Stimulated activated CD4-positive, alpha-beta T cell treated with anti-CD3 and anti-CD28 coated beads, TNF-alpha, amount 100 ng/mL, for 1 hour (primary cell): ENCODE data around the gene SLC25A45.

Source experiments
- DNase-seq, 3 donors: peaks; one replicate each; pipeline ENCODE4 v3.0.0-alpha.2; 2020; ENCODE audit warnings: low read depth in 3 of 3, low spot score in 1 of 3

The SLC25A45 gene

GRCh38 chr11:65404638-65405339 lies 22.3 kb upstream of the SLC25A45 start:
- no peak for DNase-seq

GRCh38 chr11:65404210-65404609 lies 21.8 kb upstream of the SLC25A45 start:
- no peak for DNase-seq

- DNase-seq, result no peak
These were observed 21.2 kb upstream of the SLC25A45 start for GRCh38 chr11:65403607-65404121.

GRCh38 chr11:65402790-65403189 lies 20.3 kb upstream of the SLC25A45 start:
- no peak for DNase-seq

DNA sequence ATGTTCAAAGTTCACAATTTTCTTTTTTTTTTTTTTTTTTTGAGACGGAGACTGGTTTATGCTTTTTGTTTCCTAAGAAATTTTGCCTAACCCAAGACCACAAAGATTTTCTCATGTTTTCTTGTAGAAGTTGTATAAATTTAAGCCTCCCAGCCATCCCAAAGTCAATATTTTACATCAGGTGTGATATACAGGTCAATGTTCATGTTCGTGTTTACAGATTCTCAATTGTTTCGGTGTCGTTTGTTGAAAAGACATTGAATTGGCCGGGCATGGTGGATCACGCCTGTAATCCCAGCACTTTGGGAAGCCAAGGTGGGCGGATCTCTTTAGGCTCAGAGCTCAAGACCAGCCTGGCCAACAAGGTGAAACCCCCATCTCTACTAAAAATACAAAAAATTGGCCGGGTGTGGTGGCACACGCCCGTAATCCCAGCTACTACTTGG lies 19.4 kb upstream of the SLC25A45 start:
- no peak for DNase-seq

DNA sequence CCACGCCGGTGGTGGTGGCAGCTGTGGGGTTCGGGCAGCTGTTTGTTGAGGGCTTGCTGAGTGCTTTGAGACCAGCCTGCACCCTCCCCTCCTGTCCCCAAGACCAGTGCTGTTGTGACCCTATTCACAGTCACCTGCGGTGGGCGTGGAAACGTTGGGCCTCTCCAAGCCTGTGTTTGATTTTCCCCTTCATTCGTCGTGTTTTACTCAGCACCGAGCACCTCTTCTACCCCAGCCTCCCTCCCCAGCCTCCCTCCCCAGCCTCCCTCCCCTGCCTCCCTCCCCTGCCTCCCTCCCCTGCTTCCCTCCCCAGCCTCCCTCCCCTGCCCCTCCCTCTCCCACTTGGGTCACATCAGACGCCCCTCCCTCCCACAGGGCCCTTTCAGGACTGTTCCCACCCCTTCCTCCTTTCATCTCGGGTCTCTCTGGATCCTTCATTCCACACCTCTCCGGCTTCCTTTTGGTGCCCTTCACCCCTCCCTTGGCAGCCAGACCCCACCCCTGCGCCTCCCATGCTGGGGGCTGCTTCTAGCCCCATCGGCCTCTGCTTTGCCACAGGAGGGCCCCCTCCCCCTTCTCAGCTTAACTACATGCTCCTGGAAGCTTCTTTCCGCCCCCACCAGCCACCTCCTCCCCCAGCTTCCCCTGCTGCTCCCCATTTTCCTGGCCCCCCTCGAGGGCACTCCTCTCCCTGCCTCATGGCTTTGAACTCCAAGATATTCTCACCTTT lies 18.8 kb upstream of the SLC25A45 start:
- no peak for DNase-seq

DNA sequence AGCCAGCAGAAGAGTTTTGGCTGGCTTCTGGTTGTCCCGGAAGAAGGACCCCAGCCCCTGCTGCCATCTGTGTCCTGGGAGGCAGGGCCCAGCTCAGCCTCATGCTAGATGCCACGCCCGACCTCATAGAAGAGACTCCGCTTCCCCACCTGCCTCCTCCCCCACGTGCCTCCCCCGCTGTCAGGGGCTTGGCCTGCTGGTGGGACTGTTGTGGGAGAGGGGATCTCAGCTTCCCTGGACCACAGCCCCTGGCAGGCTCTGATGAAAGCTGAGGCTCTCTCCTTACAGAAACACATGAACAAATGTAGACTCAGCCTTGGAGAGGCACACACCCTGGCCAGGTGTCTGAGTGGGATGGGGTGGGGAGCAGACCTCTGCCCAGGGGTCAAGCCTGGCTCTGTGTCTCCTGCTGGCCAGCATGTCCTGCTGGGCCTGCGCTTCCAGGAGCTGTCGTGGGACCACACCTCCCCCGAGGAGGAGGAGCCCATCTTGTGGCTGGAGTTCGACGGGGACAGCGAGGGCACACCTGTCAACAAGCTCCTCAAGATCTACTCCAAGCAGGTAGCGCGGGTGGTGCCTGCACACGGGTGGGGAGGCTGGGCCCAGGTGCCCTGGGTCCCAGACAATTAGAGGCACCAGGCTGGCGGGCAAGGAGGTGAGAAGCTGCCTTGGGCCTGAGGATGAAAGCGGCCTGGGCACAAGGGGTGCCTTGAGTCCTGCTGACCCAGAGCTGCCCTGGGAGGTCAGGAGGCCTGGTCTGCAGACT lies 18.0 kb upstream of the SLC25A45 start:
- DNase-seq, result no peak

- DNase-seq, result no peak
These were observed 17.4 kb upstream of the SLC25A45 start for GRCh38 chr11:65399845-65400244.

GRCh38 chr11:65399249-65399648 lies 16.8 kb upstream of the SLC25A45 start:
- DNase-seq, result no peak

GRCh38 chr11:65398362-65398910 lies 16.0 kb upstream of the SLC25A45 start:
- DNase-seq, result no peak

DNA sequence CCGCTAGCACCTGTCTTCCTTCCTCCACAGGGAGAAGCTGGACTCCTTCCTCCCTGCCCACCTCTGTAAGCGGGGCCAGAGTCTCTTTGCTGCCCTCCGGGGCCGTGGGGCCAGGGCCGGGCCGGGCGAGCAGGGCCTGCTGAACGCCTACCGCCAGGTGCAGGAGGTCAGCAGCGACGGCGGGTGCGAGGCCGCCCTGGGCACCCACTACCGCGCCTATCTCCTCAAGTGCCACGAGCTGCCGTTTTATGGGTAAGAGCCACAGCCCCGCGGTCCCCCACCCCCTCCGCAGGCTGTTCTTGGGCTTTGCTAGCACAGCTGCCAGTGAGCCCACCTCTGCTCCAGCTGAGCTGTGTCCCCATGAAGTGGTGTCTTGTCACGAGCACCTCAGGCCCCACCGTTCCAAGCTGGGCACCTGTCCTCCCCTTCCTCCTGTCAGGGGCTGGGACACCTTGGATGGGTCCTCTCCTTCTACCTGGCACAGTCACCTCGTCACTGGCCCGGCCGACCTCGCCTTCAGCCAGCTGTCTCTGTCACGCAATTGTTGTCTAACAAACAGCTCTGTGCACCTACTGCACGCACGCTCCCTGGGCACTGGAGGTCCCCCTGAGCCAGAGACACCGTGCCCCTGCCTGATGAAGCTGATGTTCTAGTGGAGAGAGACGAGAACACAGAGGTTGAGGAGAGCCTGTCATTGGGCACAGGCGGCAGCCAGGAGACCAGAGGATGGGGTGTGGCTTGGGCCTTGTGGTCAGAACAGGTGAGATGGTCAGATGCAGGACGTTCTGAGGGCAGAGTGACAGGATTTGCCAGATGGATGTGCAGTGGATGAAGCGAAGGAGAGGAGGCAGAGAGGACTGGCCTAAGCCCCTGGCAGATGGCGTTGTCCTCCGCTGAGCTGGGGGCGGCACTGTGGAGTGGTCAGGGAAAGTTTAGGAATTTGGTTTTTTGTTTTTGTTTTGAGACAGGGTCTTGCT lies 14.6 kb upstream of the SLC25A45 start:
- DNase-seq, result no peak

DNA sequence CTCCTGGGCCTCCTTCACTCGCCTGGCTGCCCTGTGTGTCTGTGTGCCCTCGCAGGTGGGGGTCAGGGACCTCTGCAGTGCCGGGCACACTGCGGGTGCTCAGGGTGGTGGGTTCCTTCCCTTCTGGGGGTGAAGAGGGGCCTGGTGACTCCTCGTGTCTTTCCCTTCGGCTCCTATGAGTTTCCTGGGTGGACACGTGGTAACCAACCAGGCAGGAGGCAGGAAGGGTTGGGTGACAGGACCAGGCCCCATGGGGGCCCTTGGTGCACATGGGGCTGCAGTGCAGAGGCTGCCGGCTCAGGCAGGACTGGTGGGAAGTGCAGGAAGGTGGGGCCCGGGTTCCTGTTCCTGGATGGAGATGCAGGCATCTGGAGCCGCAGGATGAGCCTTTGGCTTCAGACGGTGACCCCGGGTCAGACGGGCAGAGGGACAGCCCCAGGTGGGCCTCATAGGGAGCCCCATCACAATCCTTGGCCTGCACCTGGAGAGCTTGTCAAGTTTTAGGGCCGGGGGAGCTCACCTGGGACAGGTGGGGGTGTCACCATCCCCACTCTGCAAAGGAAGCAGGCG lies 13.6 kb upstream of the SLC25A45 start:
- no peak for DNase-seq

GRCh38 chr11:65394125-65394536 lies 11.7 kb upstream of the SLC25A45 start:
- DNase-seq, result no peak

DNA sequence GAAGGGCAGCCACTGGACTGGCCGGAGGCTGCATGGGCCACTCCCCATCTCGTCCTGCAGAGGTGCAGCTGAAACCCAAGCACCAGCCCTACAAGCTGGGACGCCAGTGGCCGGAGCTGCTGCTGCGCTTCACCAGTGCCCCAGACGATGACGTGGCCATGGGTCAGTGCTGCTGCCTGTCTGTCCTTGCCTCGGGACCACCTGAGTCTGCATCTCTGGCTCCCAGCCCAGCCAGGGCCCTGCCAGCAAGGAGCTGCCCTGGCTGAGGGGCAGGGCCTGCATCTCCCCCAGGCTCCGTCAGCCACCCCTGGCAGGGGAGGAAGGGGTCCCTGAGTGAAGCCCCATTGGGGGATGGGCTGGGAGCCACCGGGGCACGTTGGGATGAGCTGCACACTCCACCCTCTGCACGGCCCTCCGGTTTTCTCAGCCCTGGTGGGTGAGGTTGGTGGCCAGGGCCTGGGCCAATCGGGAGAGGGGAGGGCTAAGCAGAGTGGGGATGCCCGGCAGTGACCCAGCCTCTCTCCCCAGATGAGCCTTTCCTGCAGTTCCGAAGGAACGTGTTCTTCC lies 11.2 kb upstream of the SLC25A45 start:
- DNase-seq, result no peak

GRCh38 chr11:65392899-65393298 lies 10.5 kb upstream of the SLC25A45 start:
- no peak for DNase-seq

DNA sequence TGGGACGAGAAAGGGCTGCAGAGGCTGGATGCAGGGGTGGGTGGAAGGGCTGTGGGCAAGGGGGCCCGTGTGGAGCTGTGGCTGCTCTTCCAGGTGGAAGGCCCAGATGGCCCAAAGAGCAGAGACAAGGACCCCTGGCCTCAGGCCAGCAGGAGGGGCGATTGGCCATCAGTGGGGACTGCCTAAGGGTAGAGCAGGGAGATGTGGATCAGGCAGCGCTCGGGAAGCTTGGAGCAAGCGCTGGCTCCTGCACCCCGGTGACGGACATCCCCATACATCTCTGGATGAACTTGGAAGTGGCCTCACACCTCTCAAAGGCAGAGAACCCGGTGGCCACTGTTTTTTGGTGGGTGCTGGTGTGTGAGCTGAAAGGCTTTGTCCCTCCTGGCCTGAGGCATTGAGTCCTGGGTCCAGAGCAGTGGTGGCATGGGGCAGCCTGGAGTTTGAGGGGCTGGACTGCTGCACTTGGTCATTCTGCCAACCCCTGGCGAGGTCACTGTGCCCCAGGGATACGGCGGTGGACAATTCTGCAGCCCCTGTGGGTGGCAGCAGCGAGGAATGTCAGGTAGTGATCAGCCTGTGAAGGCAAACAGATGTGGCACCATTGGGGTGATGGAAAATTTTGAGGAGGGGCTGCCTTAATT lies 9.9 kb upstream of the SLC25A45 start:
- DNase-seq, result no peak

- DNase-seq, result no peak
These were observed 8.6 kb upstream of the SLC25A45 start for GRCh38 chr11:65390996-65391395.

DNA sequence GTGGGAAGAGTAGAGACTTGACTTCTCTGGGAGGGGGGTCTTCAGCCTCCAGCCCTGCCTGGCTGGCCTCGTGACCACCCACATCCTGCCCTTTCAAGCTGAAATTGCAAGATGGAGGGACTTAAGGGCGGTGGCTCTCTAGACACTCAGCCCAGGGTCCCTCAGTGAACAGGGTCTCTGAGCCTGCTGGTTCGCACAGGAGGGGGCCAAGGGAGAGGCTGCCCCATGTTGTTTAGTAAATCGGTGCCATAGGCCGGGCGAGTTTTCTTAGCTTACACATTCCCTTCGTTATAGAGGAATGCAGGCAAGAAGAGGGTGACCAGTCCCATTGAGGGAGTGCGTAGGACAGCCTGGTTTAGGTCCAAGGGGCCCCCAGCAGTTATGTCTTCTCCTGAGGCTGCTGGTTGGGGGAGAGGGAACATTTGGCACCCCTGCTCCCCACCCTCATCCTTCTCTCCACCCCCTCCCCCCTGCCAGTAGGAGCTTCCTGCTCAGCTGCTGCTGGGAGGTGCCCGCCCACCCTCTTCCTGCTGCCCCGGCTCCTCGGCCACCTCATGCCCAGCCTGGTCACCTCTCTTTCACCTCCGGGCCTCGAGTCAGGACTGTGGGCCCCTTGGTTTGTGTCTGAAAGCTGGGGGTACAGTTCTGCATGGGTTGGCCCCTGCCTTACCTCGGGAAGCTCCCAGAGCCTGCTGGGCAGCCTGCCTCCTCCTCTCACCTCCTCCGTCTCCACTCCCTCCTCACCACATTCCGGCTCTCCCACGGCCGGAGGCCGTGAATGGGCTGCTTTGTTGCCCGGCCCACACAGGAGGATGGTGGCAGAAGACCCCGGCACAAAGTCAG lies 7.9 kb upstream of the SLC25A45 start:
- no peak for DNase-seq
